K562 (cell line): ENCODE data around the gene PRND. TPM values are rescaled to one million over a fixed set of nuclear protein-coding genes. Genes with fewer than 3 reads are reported as not detected.

ENCODE experiments used
- ARID3B ChIP-seq: fragments of 250-450 bp; sonication (Bioruptor Pico); IDR thresholded peaks from 2 replicates; pipeline ENCODE4 v1.4.0; 2020; ENCODE audit warnings: borderline replicate concordance
- BCL6 ChIP-seq: fragments of 250-450 bp; sonication (Bioruptor Pico); IDR thresholded peaks from 2 replicates; pipeline ENCODE4 v1.4.0; 2020
- CEBPZ ChIP-seq: fragments of 150-350 bp; IDR thresholded peaks from 2 replicates; pipeline ENCODE4 v1.6.1; 2014; ENCODE audit warnings: low read depth, mild to moderate bottlenecking, low read length, borderline replicate concordance
- CHD2 ChIP-seq: IDR thresholded peaks from 2 replicates; pipeline ENCODE4 v1.6.1; 2011; ENCODE audit warnings: low read depth, low read length
- DDX20 ChIP-seq: fragments of 450-650 bp; IDR thresholded peaks from 2 replicates; pipeline ENCODE4 v1.6.1; 2016; ENCODE audit warnings: missing genetic modification characterization, low read depth, mild to moderate bottlenecking, missing compliant biosample characterization, moderate library complexity
- HDAC2 ChIP-seq: fragments of 450-650 bp; IDR thresholded peaks from 2 replicates; pipeline ENCODE4 v1.6.1; 2016; ENCODE audit warnings: mild to moderate bottlenecking
- HIVEP1 ChIP-seq: fragments of 250-450 bp; sonication (Bioruptor Pico); IDR thresholded peaks from 2 replicates; pipeline ENCODE4 v1.4.0; 2020; ENCODE audit warnings: mild to moderate bottlenecking
- KLF1 ChIP-seq: fragments of 450-650 bp; IDR thresholded peaks from 2 replicates; pipeline ENCODE4 v1.6.1; 2016; ENCODE audit warnings: missing genetic modification characterization, missing compliant biosample characterization
- L3MBTL2 ChIP-seq: fragments of 450-650 bp; IDR thresholded peaks from 2 replicates; pipeline ENCODE4 v1.6.1; 2016; ENCODE audit warnings: mild to moderate bottlenecking, moderate library complexity
- MXD1 ChIP-seq: fragments of 250-450 bp; sonication (Bioruptor Pico); IDR thresholded peaks from 2 replicates; pipeline ENCODE4 v1.8.0; 2021; ENCODE audit warnings: borderline replicate concordance, mild to moderate bottlenecking, moderate library complexity; ENCODE audit not compliant: poor library complexity, severe bottlenecking
- NFRKB ChIP-seq: fragments of 450-650 bp; IDR thresholded peaks from 2 replicates; pipeline ENCODE4 v1.6.1; 2016; ENCODE audit warnings: low read depth
- PHTF2 ChIP-seq: fragments of 250-450 bp; sonication (Bioruptor Pico); IDR thresholded peaks from 2 replicates; pipeline ENCODE4 v1.5.0; 2021; ENCODE audit warnings: mild to moderate bottlenecking
- RREB1 ChIP-seq: fragments of 250-450 bp; sonication (Bioruptor Pico); IDR thresholded peaks from 2 replicates; pipeline ENCODE4 v1.4.0; 2020
- ZBTB9 ChIP-seq: fragments of 450-650 bp; formaldehyde crosslinking; IDR thresholded peaks from 2 replicates; pipeline ENCODE4 v1.4.0; 2020; ENCODE audit warnings: mild to moderate bottlenecking, moderate library complexity
- ZNF146 ChIP-seq: IDR thresholded peaks from one replicate; pipeline ENCODE4 v1.6.1; 2018; ENCODE audit warnings: missing compliant biosample characterization; ENCODE audit not compliant: unreplicated experiment
- polyA plus RNA-seq, 8 experiments: library from polyadenylated mRNA; depleted of rRNA in 4 of 8; stranded (reverse) in 5 of 8; unstranded in 3 of 8; fragments of >200 nt; fragmentation: Nextera tagmentation in 2 of 8; fragmentation: Illumina TruSeq in 1 of 8; extraction: Ambion mirVana in 2 of 8; extraction: Trizol in 1 of 8; gene quantifications; 2 replicates each; pipeline versions ENCODE4 v1.2.1 to v1.2.3, GENCODE V29; 2011 to 2014; ENCODE audit warnings: inconsistent platforms in 1 of 8, missing spikeins in 1 of 8
- total RNA-seq, 7 experiments: library from RNA; depleted of rRNA in 6 of 7; stranded (reverse); fragments of >200 nt in 6 of 7; fragmentation: Illumina TruSeq in 2 of 7; extraction: Trizol in 2 of 7; gene quantifications; 2 replicates each; pipeline versions ENCODE4 v1.2.1 to v1.2.3, GENCODE V29; 2011 to 2021; ENCODE audit warnings: low replicate concordance in 1 of 7

PRND gene
- total and polyA plus RNA-seq, 9 of the 15 experiments (the other 6 are each of a cell fraction or from before 2014, with no cell fraction given): not detected

- TF ChIP-seq ARID3B (CRISPR knock-in tag) (no peak), ZBTB9 (CRISPR knock-in tag) (no peak), HIVEP1 (CRISPR knock-in tag) (no peak), CHD2 (no peak), ZNF146 (CRISPR knock-in tag) (no peak), L3MBTL2 (peak; percentile 43; the same call in 1 of the 2 replicates), NFRKB (no peak), KLF1 (tag) (no peak), DDX20 (tag) (no peak), CEBPZ (no peak), BCL6 (CRISPR knock-in tag) (no peak), HDAC2 (peak; percentile 59; the same call in 1 of the 2 replicates), RREB1 (no peak), MXD1 (no peak), PHTF2 (CRISPR knock-in tag) (no peak)
Observed at GRCh38 chr20:4673371-4674001, 48.2 kb upstream of the PRND start (continued).
